ENCODE measurements around the gene LACRT.

LACRT gene

DNA sequence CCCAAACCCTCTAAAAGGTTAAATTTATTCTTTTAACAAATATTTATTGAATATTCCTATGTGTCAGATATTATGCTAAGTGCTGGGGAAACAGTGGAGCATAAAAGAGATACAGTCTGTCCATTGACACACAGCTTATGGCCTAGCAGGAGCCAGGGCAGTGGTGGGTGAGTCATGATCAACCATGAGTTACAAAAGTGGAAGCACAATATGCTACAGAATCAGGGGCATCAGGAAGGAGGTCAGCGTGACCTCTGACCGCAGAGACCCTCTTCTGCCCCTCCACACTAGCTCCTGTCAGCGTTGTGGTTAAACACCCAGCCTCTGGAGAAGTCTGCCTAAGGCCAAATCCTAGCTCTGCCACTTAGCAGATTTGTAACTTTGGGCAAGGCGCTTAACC, 41.6 kb downstream of the LACRT start:
- no peak for DNase-seq (ENCODE audit: low read depth)
- H3K4me3 ChIP-seq (ENCODE audit: low read depth, low read length), result no peak overlapping the region
- TF ChIP-seq, protein P1, sequence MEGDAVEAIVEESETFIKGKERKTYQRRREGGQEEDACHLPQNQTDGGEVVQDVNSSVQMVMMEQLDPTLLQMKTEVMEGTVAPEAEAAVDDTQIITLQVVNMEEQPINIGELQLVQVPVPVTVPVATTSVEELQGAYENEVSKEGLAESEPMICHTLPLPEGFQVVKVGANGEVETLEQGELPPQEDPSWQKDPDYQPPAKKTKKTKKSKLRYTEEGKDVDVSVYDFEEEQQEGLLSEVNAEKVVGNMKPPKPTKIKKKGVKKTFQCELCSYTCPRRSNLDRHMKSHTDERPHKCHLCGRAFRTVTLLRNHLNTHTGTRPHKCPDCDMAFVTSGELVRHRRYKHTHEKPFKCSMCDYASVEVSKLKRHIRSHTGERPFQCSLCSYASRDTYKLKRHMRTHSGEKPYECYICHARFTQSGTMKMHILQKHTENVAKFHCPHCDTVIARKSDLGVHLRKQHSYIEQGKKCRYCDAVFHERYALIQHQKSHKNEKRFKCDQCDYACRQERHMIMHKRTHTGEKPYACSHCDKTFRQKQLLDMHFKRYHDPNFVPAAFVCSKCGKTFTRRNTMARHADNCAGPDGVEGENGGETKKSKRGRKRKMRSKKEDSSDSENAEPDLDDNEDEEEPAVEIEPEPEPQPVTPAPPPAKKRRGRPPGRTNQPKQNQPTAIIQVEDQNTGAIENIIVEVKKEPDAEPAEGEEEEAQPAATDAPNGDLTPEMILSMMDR (IDR thresholded peaks at IDR 0.05; ENCODE audit: low read depth, low read length, missing control alignments), result no peak

DNA sequence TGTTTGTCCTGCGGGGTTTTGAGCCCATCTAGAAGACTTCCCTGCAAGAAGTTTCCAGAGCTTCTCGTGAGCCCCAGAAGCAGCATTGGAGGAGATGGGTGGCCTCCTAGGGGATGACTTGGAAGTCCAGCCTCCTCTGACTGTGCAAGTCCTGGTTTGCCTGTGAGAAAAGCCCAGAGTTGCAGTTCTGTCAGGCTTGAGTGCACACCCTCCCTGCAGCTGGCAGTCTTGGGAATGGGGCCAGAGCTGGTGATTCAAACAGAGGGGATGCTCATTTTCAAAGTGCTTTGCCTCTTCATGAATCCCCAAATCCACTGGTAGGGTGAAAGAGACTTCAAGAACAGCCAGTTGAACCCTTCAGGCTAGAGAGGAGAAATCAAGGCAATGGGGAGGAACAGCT, 42.4 kb downstream of the LACRT start:
- H3K4me3 ChIP-seq (ENCODE audit: low read depth, low read length), result no peak overlapping the region
- DNase-seq (ENCODE audit: low read depth), result no peak
- TF ChIP-seq, protein P1 (IDR thresholded peaks at IDR 0.05; ENCODE audit: low read depth, low read length, missing control alignments), result no peak

DNA sequence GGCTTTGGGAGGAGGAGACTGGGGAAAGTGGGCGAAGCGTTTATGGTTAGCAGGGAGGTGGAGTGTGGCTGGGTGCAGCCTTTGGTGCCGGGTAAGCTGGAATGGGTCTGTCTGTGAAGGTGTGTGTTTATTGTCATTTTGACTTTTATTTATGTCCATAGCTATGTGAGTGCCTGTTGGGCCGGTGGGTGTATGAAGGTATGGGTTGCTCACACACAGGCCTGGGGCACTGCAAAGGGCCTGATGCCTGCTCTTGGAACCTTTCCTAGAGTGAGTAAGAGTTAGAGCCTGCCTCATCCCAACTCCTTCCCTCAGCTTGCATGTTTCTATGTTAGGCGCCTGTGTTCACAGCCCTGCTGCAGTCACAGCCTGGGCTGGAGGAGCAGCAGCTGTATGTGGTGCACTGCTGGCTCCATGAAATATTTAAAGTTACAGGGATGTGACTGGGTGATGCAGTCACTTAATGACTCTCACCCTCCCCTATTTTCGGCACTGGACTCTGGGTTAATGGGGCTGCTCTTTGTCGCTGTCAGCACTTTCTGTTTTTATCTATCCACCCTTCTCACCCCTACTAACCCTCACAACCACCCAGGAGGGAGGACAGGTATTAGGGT, 43.6 kb downstream of the LACRT start:
- no peak for DNase-seq (ENCODE audit: low read depth)
- TF ChIP-seq, protein P1 (IDR thresholded peaks at IDR 0.05; ENCODE audit: low read depth, low read length, missing control alignments), result no peak
- no peak overlapping the region for H3K4me3 ChIP-seq (ENCODE audit: low read depth, low read length)

DNA sequence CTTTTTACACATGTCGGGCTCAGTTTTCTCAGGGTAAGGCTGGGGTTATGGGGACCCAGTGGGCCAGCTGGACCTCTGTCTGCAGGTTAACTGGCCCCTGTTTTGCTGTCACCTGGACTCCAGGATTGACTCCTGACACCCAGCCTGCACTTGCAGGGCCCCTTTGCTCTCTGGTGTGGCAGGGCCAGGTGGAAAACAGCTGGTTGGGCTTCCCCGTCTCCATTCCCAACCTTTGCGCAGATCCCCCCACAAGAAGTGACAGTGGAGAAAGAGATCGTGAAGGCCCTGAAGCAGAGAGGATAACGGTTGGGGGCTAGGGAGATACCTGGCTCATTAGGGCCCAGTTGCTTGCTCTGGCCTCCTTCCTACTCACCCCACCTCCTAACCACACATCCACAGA, 44.7 kb downstream of the LACRT start:
- H3K4me3 ChIP-seq (ENCODE audit: low read depth, low read length), result no peak overlapping the region
- DNase-seq (ENCODE audit: low read depth), result no peak
- TF ChIP-seq, protein P1 (IDR thresholded peaks at IDR 0.05; ENCODE audit: low read depth, low read length, missing control alignments), result no peak

DNA sequence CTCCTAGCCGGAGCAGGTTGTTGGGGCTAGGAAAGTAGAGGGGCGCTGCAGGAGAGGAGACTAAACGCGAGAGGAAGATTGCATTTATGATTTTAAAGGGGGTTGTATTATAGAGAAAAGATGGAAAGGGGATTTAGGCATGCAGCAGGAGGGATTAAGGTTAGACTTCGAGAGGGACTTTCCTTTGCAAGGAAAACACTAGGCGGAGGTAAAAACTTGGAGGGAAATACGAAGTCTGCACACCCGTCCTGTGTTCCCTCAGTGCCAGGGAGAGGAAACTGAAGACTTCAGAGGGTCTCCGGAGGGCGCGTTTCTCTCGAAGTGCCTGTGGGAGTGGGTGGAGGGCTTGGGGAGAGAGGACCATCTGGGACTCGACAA, 45.8 kb downstream of the LACRT start:
- H3K4me3 ChIP-seq (ENCODE audit: low read depth, low read length), result no peak overlapping the region
- TF ChIP-seq, protein P1 (IDR thresholded peaks at IDR 0.05; ENCODE audit: low read depth, low read length, missing control alignments), result no peak
- DNase-seq (ENCODE audit: low read depth), result no peak

DNA sequence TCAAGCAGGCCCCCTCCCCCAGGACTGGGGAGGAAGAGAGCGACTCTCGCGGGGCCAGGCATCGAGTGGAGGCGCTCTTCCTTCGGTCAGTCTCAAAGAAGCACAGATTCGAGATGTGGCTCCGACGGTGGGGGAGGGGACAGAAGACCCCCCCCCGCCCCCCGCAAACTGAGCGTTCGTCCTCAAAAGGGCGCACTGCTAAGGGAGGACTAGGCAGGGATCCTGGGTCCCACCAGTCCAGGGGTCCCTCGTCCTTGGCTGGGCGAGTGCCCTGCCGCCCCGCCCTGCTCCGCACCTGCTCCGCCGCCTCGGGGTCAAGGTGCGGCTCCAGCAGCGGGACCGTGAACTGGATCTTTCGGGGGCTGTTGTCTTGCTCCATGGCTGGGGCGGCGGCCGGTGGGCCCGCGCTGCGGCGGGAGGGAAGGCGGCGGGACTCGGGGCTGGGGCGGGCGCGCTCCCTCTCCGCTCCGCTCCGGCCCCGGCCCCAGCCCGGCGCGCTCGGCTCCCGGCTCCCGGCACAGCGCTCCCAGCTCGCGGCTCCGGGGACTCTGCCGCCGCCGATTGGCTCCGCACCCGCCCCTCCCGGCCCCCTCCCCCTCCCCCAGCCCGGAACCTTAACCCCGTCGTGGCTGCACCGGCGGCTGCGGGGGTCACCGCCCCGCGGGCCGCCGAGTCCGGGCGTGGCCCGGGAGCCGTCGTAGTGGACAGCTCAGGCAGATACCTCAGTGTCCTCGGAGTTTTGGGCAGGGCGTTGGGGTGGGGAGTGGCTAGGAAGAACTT, 46.4 kb downstream of the LACRT start, which contains the start of gene PPP1R1A:
PPP1R1A (minus strand) TSS at position 550 of the 780 bp plus-strand sequence; CDS start at position 379, 171 bp downstream.
- H3K4me3 ChIP-seq (ENCODE audit: low read depth, low read length), result no peak within 1 kb of the TSS
- TF ChIP-seq, protein P1 (IDR thresholded peaks at IDR 0.05; ENCODE audit: low read depth, low read length, missing control alignments), result no peak
- DNase-seq (ENCODE audit: low read depth), result no peak
